GM06990 (cell line): ENCODE data around the gene SCAF4.

Experiments
- DNase-seq: peaks from one replicate; pipeline ENCODE4 v3.0.0-alpha.2; 2011; ENCODE audit not compliant: insufficient read length; ENCODE audit errors: extremely low read depth
- H3K27me3 ChIP-seq: replicated peaks from 2 replicates; pipeline ENCODE4 v1.6.0; 2011; ENCODE audit warnings: low read length; ENCODE audit not compliant: control insufficient read depth, insufficient read depth
- H3K36me3 ChIP-seq: 2 replicates; pipeline ENCODE4 v1.5.1; 2011; ENCODE audit warnings: low read length; ENCODE audit not compliant: control insufficient read depth, insufficient read depth
- H3K4me3 ChIP-seq: replicated peaks from 2 replicates; pipeline ENCODE4 v1.5.1; 2011; ENCODE audit warnings: low read depth, mild to moderate bottlenecking, control low read depth, low read length
- TF ChIP-seq, protein P1 (sequence below): IDR thresholded peaks from 2 replicates; pipeline ENCODE4 v1.5.1; 2011; ENCODE audit warnings: low read length, control low read depth, mild to moderate bottlenecking, inconsistent platforms; ENCODE audit not compliant: insufficient read depth, poor library complexity, severe bottlenecking

Gene SCAF4, protein sequence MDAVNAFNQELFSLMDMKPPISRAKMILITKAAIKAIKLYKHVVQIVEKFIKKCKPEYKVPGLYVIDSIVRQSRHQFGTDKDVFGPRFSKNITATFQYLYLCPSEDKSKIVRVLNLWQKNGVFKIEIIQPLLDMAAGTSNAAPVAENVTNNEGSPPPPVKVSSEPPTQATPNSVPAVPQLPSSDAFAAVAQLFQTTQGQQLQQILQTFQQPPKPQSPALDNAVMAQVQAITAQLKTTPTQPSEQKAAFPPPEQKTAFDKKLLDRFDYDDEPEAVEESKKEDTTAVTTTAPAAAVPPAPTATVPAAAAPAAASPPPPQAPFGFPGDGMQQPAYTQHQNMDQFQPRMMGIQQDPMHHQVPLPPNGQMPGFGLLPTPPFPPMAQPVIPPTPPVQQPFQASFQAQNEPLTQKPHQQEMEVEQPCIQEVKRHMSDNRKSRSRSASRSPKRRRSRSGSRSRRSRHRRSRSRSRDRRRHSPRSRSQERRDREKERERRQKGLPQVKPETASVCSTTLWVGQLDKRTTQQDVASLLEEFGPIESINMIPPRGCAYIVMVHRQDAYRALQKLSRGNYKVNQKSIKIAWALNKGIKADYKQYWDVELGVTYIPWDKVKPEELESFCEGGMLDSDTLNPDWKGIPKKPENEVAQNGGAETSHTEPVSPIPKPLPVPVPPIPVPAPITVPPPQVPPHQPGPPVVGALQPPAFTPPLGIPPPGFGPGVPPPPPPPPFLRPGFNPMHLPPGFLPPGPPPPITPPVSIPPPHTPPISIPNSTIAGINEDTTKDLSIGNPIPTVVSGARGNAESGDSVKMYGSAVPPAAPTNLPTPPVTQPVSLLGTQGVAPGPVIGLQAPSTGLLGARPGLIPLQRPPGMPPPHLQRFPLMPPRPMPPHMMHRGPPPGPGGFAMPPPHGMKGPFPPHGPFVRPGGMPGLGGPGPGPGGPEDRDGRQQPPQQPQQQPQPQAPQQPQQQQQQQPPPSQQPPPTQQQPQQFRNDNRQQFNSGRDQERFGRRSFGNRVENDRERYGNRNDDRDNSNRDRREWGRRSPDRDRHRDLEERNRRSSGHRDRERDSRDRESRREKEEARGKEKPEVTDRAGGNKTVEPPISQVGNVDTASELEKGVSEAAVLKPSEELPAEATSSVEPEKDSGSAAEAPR

DNA sequence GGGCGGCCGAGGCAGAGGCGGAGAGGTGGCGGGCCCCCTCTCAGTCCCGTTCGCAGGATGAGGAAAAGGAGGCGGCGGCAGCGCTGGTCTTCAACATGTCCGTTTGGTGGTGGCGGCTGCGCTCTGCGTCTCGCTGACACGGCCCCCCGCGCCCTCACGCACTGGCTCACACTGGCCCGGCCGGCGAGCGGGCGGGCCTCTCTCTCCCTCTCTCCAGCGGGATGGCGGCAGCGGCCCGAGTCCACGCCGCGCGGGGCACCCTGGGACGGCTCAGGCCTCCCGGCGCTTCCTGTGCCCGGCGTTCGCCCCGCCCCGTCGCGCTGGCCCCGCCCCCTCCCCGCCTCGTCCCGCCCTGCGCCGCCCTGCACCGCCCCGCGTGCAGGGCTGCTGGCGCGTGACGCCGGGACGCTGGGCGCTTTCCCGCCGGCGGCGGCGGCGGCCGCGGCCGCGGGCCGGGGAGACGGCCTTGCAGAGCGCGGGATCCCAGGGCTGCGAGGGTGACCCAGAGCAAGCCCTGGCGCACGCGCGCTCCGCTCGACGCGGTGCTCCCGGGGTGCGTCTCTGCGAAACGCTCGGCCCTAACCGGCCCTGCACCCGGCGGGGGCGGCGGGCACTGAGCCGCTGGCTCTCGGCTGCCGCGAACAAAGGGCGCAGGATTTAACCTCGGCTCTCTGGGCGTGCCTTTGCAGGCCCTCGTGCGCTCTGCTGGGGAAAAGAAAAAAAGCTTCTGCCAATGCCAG, at the start of gene SCAF4:
TSS of gene SCAF4 (minus strand) at position 262 of the 740 bp plus-strand sequence. CDS start 426 bp downstream, outside the sequence.
- Histone ChIP-seq H3K36me3 (no peaks in the 10 kb centered on the region), H3K4me3 (peak within 1 kb of the TSS; percentile 90), H3K27me3 (no peaks in the 10 kb centered on the region)
- TF ChIP-seq, protein P1, sequence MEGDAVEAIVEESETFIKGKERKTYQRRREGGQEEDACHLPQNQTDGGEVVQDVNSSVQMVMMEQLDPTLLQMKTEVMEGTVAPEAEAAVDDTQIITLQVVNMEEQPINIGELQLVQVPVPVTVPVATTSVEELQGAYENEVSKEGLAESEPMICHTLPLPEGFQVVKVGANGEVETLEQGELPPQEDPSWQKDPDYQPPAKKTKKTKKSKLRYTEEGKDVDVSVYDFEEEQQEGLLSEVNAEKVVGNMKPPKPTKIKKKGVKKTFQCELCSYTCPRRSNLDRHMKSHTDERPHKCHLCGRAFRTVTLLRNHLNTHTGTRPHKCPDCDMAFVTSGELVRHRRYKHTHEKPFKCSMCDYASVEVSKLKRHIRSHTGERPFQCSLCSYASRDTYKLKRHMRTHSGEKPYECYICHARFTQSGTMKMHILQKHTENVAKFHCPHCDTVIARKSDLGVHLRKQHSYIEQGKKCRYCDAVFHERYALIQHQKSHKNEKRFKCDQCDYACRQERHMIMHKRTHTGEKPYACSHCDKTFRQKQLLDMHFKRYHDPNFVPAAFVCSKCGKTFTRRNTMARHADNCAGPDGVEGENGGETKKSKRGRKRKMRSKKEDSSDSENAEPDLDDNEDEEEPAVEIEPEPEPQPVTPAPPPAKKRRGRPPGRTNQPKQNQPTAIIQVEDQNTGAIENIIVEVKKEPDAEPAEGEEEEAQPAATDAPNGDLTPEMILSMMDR = no peak
- DNase-seq = peak; percentile 92

DNA sequence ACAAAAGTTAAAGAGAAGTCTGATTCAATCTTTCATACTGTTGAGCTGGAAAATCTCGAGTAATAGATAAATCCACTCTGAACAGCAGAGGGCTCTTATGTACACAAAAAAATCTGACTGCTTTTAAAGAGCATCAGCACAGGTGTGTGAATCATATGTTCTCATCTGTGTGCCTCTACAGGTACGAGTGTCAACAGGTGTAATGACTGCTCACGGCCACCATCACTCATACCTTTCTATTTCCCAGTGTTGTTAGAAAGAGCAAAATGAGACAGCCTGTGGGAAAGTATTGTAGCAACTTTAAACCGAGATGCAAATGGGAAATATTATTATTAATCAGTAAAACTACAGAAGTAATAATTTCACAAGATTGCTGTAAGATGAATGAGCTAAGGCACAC, 49.0 kb upstream of the SCAF4 start:
- no peak for DNase-seq
- TF ChIP-seq, protein P1 = peak; percentile 12
- H3K27me3 ChIP-seq = no peaks in the 10 kb centered on the region; the same call in 1 of the 2 replicates
- no peak overlapping the region for H3K4me3 ChIP-seq
- H3K36me3 ChIP-seq = no peaks in the 10 kb centered on the region

DNA sequence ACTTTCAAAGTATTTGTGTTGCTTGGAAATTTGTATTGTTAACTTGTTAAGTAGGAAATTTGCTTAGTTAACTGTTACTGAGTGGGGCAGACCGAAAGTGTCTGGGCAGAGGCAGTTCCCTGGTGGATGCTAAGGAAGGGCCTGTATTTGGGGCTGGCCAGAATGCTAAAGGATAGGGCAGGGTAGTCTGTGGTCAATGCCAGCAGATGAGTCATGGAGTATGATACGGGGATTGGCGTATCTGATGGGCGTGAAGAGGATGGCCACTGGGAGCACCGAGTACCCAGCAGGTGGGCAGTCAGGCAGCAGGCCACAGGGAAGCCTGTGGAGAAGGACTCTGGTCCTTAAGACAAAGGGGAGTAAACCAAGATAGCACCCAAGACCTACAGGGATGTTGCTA, 46.6 kb upstream of the SCAF4 start:
- H3K36me3 ChIP-seq = no peaks in the 10 kb centered on the region
- TF ChIP-seq, protein P1 = no peak
- H3K4me3 ChIP-seq = no peak overlapping the region
- DNase-seq = no peak
- H3K27me3 ChIP-seq = no peaks in the 10 kb centered on the region; the same call in 1 of the 2 replicates

DNA sequence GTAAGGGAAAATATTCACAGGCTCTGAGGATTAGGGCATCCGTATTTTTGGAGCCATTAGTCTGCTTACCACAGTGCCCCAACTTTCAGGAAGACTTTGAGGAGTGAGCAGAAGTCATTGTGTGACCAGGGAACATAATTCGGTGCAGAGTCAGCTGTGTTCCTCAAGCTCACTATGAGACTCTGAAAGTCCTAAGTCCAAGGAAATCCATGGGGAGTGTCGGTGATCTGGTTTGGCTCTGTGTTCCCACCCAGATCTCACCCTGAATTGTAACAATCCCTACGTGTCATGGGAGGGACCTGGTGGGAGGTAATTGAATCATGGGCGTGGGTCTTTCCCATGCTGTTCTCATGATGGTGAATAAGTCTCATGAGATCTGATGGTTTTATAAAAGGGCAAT, 45.9 kb upstream of the SCAF4 start:
- H3K36me3 ChIP-seq = no peaks in the 10 kb centered on the region
- no peak for DNase-seq
- TF ChIP-seq, protein P1 = no peak
- H3K27me3 ChIP-seq = no peaks in the 10 kb centered on the region; the same call in 1 of the 2 replicates
- H3K4me3 ChIP-seq = no peak overlapping the region

DNA sequence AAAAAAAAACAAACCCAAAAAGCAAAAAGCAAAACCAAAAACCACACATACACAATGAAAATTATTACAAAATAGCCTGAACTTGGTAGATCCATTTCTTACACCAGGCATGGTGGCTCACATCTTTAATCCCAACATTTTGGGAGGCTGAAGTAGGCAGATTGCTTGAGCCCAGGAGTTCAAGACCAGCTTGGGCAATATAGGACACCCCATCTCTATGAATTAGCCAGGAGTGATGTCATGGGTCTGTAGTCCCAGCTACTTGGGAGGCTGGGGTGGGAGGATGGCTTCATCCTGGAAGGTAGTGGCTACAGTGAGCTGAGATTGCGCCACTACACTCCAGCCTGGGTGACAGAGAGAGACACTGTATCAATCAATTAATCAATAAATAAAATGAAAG, 42.1 kb upstream of the SCAF4 start:
- TF ChIP-seq, protein P1 = no peak
- no peaks in the 10 kb centered on the region for H3K27me3 ChIP-seq
- H3K36me3 ChIP-seq = no peaks in the 10 kb centered on the region
- DNase-seq = no peak
- H3K4me3 ChIP-seq = no peak overlapping the region
